HG03196 (cell line): Measurements from ENCODE around the gene CDK6.

Source experiments
- ATAC-seq: cut with Tn5 transposase; IDR thresholded peaks from one replicate; pipeline ENCODE4 v1.9.1; 2021; ENCODE audit not compliant: unreplicated experiment

CDK6 gene

GRCh38 chr7:92714767-92715166 is 121.6 kb downstream of the CDK6 start:
- no peak for ATAC-seq

- no peak for ATAC-seq
These were observed 122.1 kb downstream of the CDK6 start for GRCh38 chr7:92714280-92714679.

GRCh38 chr7:92709912-92710311 is 126.5 kb downstream of the CDK6 start:
- ATAC-seq: no peak

- ATAC-seq: no peak
These were observed 127.2 kb downstream of the CDK6 start for GRCh38 chr7:92709150-92709549.

GRCh38 chr7:92708111-92709042 is 128.0 kb downstream of the CDK6 start:
- ATAC-seq: no peak

GRCh38 chr7:92707435-92707834 is 128.9 kb downstream of the CDK6 start:
- ATAC-seq: no peak

- no peak for ATAC-seq
These were observed 129.8 kb downstream of the CDK6 start for GRCh38 chr7:92706563-92706962.

- no peak for ATAC-seq
These were observed 130.5 kb downstream of the CDK6 start for GRCh38 chr7:92705831-92706230.

- no peak for ATAC-seq
These were observed 131.5 kb downstream of the CDK6 start for GRCh38 chr7:92704858-92705257.

- ATAC-seq: no peak
These were observed 133.8 kb downstream of the CDK6 start for GRCh38 chr7:92702535-92702934.

- no peak for ATAC-seq
These were observed 136.3 kb downstream of the CDK6 start for GRCh38 chr7:92699966-92700514.

GRCh38 chr7:92699560-92699959 is 136.8 kb downstream of the CDK6 start:
- no peak for ATAC-seq

- no peak for ATAC-seq
These were observed 138.0 kb downstream of the CDK6 start for GRCh38 chr7:92698237-92698841.

GRCh38 chr7:92697414-92697813 is 139.0 kb downstream of the CDK6 start:
- ATAC-seq: no peak

GRCh38 chr7:92697012-92697411 is 139.4 kb downstream of the CDK6 start:
- no peak for ATAC-seq

GRCh38 chr7:92696584-92696983 is 139.8 kb downstream of the CDK6 start:
- ATAC-seq: no peak

GRCh38 chr7:92695308-92696261 is 140.8 kb downstream of the CDK6 start:
- ATAC-seq: no peak

GRCh38 chr7:92694211-92694610 is 142.2 kb downstream of the CDK6 start:
- ATAC-seq: no peak

GRCh38 chr7:92693519-92693918 is 142.9 kb downstream of the CDK6 start:
- no peak for ATAC-seq

GRCh38 chr7:92691578-92691977 is 144.8 kb downstream of the CDK6 start:
- ATAC-seq: peak; percentile 62
